Calu3 (cell line): ENCODE measurements around the gene RNASE8. TPM values are rescaled to one million over a fixed set of nuclear protein-coding genes. Genes with fewer than 3 reads are reported as not detected.
A peak's percentile ranks its signal among the peaks of the same experiment; 100 is the strongest.

ENCODE experiments used
- BruUV-seq: library from RNA; stranded (reverse); fragments of 400-500 nt; replicated peaks from 2 replicates; lab custom pipeline; 2021; lab: Mats Ljungman, UMichigan
- CTCF ChIA-PET: fragments of 300-600 bp; sonication (Branson Sonifier 250); formaldehyde crosslinking; loops from one replicate; lab custom pipeline; 2022; ENCODE audit warnings: antibody characterized with exemption; lab: Charles Lee
- DNase-seq: peaks from one replicate; pipeline ENCODE4 v3.0.0; 2022
- H3K27ac Mint-ChIP-seq: one replicate; pipeline ENCODE4 v1.8.0; 2022; ENCODE audit warnings: mixed read lengths; ENCODE audit not compliant: unreplicated experiment
- H3K27me3 Mint-ChIP-seq: one replicate; pipeline ENCODE4 v1.8.0; 2022; ENCODE audit warnings: mixed read lengths; ENCODE audit not compliant: unreplicated experiment
- H3K36me3 Mint-ChIP-seq: one replicate; pipeline ENCODE4 v1.8.0; 2022; ENCODE audit warnings: mild to moderate bottlenecking, moderate library complexity, mixed read lengths; ENCODE audit not compliant: insufficient read depth, unreplicated experiment
- H3K4me1 Mint-ChIP-seq: one replicate; pipeline ENCODE4 v1.8.0; 2022; ENCODE audit warnings: mild to moderate bottlenecking, low read depth, mixed read lengths; ENCODE audit not compliant: unreplicated experiment
- H3K4me3 Mint-ChIP-seq: one replicate; pipeline ENCODE4 v1.8.0; 2022; ENCODE audit warnings: mild to moderate bottlenecking, low read depth, moderate library complexity, mixed read lengths; ENCODE audit not compliant: unreplicated experiment
- H3K9me3 Mint-ChIP-seq: one replicate; pipeline ENCODE4 v1.8.0; 2022; ENCODE audit warnings: low read depth, mixed read lengths; ENCODE audit not compliant: unreplicated experiment
- CTCF ChIP-seq: fragments of 200-600 bp; IDR thresholded peaks from one replicate; pipeline ENCODE4 v1.8.0; 2022; ENCODE audit warnings: antibody characterized with exemption; ENCODE audit not compliant: unreplicated experiment
- intact Hi-C: fragments of 100-400 bp; cut with micrococcal nuclease; formaldehyde crosslinking; loops from one replicate; pipeline ENCODE4 v1.10.0; 2022; ENCODE audit not compliant: unreplicated experiment
- total RNA-seq: library from RNA; stranded (reverse); gene quantifications from 2 replicates; pipeline ENCODE4 v1.2.3, GENCODE V29; 2022

The RNASE8 gene
- total RNA-seq, 1 experiment from 2014 or later: not detected

DNA sequence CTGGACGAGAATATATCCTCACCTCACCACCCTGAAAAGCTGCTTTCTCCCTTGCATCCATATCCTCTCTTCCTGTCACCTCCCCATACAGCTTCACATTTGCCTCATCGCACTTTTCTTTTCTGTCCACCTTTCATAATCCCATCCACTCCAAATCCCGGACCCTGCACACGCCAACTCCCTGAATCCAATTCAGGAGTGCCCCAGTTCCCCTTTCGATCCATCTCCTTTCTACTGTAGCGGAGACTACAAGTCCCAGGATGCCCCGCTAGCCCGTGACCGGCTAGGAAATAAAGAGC is 45.7 kb downstream of the RNASE8 start:
- no peaks in the 10 kb centered on the region for H3K9me3 Mint-ChIP-seq
- intact Hi-C loops: no loop called here

GRCh38 chr14:21103710-21104447 is 46.3 kb downstream of the RNASE8 start:
- H3K27ac Mint-ChIP-seq: peak overlapping the region; percentile 57
- H3K4me1 Mint-ChIP-seq: peaks cover 56% of the 10 kb centered on the region
- peak; percentile 68 for TF ChIP-seq CTCF
- H3K9me3 Mint-ChIP-seq: no peaks in the 10 kb centered on the region
- CTCF ChIA-PET: interaction anchor here (1.0 to 3.3 kb wide), 11 partner anchors 12 to 89 kb away, joined by 3 to 51 read pairs (median 6); partner anchors contain the start of gene ARHGEF40
- BruUV-seq: TSS peak; percentile 98
- H3K4me3 Mint-ChIP-seq: peak overlapping the region; percentile 77
- DNase-seq: peak; percentile 93
- peaks cover 21% of the 10 kb centered on the region for H3K36me3 Mint-ChIP-seq
- no peaks in the 10 kb centered on the region for H3K27me3 Mint-ChIP-seq
- intact Hi-C loops: loop anchor here (1.0 kb wide), 2 partner anchors 64 to 90 kb away; no protein-coding TSS in a partner anchor

More for the DNA sequence above, 45.7 kb downstream of the RNASE8 start:
- H3K27me3 Mint-ChIP-seq: no peaks in the 10 kb centered on the region
- DNase-seq: no peak
- no peak for TF ChIP-seq CTCF
- H3K4me1 Mint-ChIP-seq: peaks cover 58% of the 10 kb centered on the region
- peaks cover 26% of the 10 kb centered on the region for H3K36me3 Mint-ChIP-seq
- peak overlapping the region; percentile 77 for H3K4me3 Mint-ChIP-seq
- H3K27ac Mint-ChIP-seq: peak overlapping the region; percentile 57
- CTCF ChIA-PET: interaction anchor here (0.6 to 3.3 kb wide), 8 partner anchors 11 to 1212 kb away, joined by 3 to 51 read pairs (median 4); partner anchors contain the start of gene ARHGEF40
- BruUV-seq: no TSS peak

DNA sequence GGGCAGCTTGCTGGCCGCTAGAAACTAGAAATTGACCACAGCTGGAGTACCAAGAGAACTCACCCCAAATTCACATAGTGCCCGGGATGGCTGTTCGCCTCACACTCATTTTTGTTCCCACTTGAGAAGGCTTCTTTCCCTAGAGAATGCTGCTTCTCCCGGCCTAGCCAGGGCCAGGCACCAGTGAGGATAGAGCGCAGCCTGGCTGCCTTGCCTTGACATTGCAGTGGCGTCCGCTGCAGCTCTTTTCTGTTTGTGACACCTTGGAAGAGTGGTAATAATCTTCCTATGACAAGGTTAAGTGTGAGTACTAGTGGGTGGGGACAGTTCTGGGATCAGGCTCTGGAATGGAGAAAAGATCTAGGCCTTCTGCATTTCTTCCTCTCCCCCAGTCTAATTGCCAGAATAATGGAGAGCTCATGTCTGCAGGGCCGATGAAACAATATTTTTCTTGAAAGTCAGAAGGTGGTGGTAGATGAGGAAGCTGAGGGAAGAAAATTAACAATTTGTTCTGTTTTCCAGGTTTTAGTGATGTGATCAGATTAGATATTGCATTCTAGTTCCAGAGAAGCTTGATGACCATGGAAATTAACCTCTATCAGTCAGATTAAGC is 46.9 kb downstream of the RNASE8 start:
- intact Hi-C loops: loop anchor here (1.0 kb wide), 2 partner anchors 64 to 90 kb away; no protein-coding TSS in a partner anchor
- peak; percentile 80 for TF ChIP-seq CTCF
- H3K36me3 Mint-ChIP-seq: peaks cover 14% of the 10 kb centered on the region
- H3K9me3 Mint-ChIP-seq: no peaks in the 10 kb centered on the region
- BruUV-seq: no TSS peak
- H3K4me1 Mint-ChIP-seq: peaks cover 49% of the 10 kb centered on the region
- peak; percentile 69 for DNase-seq
- peak overlapping the region; percentile 57 for H3K27ac Mint-ChIP-seq
- H3K27me3 Mint-ChIP-seq: no peaks in the 10 kb centered on the region
- H3K4me3 Mint-ChIP-seq: peak overlapping the region; percentile 77
- CTCF ChIA-PET: interaction anchor here (0.8 to 3.3 kb wide), 11 partner anchors 13 to 297 kb away, joined by 3 to 51 read pairs (median 6); partner anchors contain the start of gene ARHGEF40

DNA sequence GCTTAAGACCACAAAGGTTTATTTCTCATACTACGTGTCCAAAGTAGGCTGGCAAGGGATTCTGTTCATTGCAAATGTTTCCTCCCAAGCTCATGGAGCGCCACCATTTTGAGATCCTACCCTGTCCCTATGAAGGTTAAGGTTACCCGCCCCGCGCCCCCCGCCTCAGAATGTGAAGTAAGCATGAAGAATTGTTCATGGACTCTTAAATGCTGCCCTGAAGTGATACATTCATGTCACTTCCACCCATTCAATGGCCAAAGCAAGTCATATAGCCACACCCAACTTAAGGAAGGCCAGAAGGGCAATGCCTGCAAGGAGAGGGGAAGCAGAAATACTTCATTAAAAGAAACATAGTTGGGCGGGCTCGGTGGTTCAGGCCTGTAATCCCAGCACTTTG is 47.5 kb downstream of the RNASE8 start:
- CTCF ChIA-PET: interaction anchor here (0.8 to 3.3 kb wide), 9 partner anchors 13 to 298 kb away, joined by 3 to 51 read pairs (median 10); partner anchors contain the start of gene ARHGEF40
- no TSS peak for BruUV-seq

More for the DNA sequence above, 47.5 kb downstream of the RNASE8 start:
- no peaks in the 10 kb centered on the region for H3K9me3 Mint-ChIP-seq
- no peak for DNase-seq
- intact Hi-C loops: no loop called here
- peak overlapping the region; percentile 77 for H3K4me3 Mint-ChIP-seq
- H3K27me3 Mint-ChIP-seq: no peaks in the 10 kb centered on the region
- TF ChIP-seq CTCF: no peak
- peaks cover 14% of the 10 kb centered on the region for H3K36me3 Mint-ChIP-seq
- H3K27ac Mint-ChIP-seq: peak overlapping the region; percentile 57
- peaks cover 51% of the 10 kb centered on the region for H3K4me1 Mint-ChIP-seq
